K562 (cell line): ENCODE results near the gene AGL. TPM values are rescaled to one million over a fixed set of nuclear protein-coding genes. Genes with fewer than 3 reads are reported as not detected.

ENCODE experiments used
- ATAC-seq: fragments of 200-7000 bp; cut with Tn5 transposase; 3 replicates; pipeline ENCODE4 v1.9.1; 2020; ENCODE audit warnings: moderate library complexity
- BruUV-seq: library from RNA; stranded (reverse); fragments of 400-500 nt; replicated peaks from 2 replicates; lab custom pipeline; 2021; lab: Mats Ljungman, UMichigan
- CTCF ChIA-PET: fragments of 300-600 bp; formaldehyde crosslinking; extraction: SDS; loops from one replicate; lab custom pipeline; 2021; ENCODE audit warnings: low intra/inter-chr PET ratio; lab: Yijun Ruan, JAX
- POLR2A ChIA-PET: fragments of 300-600, 350-650 bp; sonication (Branson Sonifier 250); formaldehyde crosslinking; extraction: SDS; loops from one replicate; lab custom pipeline; 2021; ENCODE audit warnings: antibody characterized with exemption, inconsistent platforms; lab: Yijun Ruan, JAX
- DNase-seq, 4 experiments: peaks; one replicate each; pipeline versions ENCODE4 v3.0.0 to v3.0.0-alpha.2; 2011 to 2018; ENCODE audit warnings: low spot score in 3 of 4, mixed read lengths in 3 of 4; ENCODE audit errors: extremely low read depth in 1 of 4
- FAIRE-seq: peaks from 2 replicates; lab custom pipeline; 2011; peaks lifted over from hg19 to GRCh38; lab: Jason Lieb, UNC
- H2AFZ ChIP-seq: 2 replicates; pipeline ENCODE4 v1.6.0; 2011; ENCODE audit warnings: low read depth, low read length, control low read depth, inconsistent platforms
- H3K27ac ChIP-seq: fragments of 200-600 bp; 3 replicates; pipeline ENCODE4 v1.8.0; 2011; ENCODE audit warnings: low read depth, mild to moderate bottlenecking, control low read depth, inconsistent platforms, low read length, moderate library complexity, mixed read lengths; ENCODE audit errors: extremely low read depth
- H3K27me3 ChIP-seq, 2 experiments: fragments of 300-600 bp in 1 of 2; 2 replicates in 1 of 2; 3 replicates in 1 of 2; pipeline versions ENCODE4 v1.6.0 to v1.8.0; 2011; ENCODE audit warnings: inconsistent platforms in 2 of 2, low read length in 2 of 2, mild to moderate bottlenecking in 1 of 2, mixed read lengths in 1 of 2, moderate library complexity in 1 of 2; ENCODE audit not compliant: control insufficient read depth in 2 of 2, insufficient read depth in 2 of 2
- H3K36me3 ChIP-seq: fragments of 300-600 bp; 3 replicates; pipeline ENCODE4 v1.8.0; 2011; ENCODE audit warnings: mild to moderate bottlenecking, low read length, inconsistent platforms; ENCODE audit not compliant: control insufficient read depth, insufficient read depth
- H3K4me1 ChIP-seq, 2 experiments: fragments of 200-600 bp in 1 of 2; replicated peaks in 1 of 2; 2 replicates in 1 of 2; 3 replicates in 1 of 2; pipeline versions ENCODE4 v1.5.1 to v1.8.0; 2011; ENCODE audit warnings: inconsistent platforms in 2 of 2, low read length in 2 of 2, mild to moderate bottlenecking in 1 of 2, mixed read lengths in 1 of 2, moderate library complexity in 1 of 2; ENCODE audit not compliant: control insufficient read depth in 2 of 2, insufficient read depth in 2 of 2
- H3K4me2 ChIP-seq: 2 replicates; pipeline ENCODE4 v1.6.1; 2011; ENCODE audit warnings: low read length, control low read depth, inconsistent platforms, mixed read lengths; ENCODE audit not compliant: insufficient read depth
- H3K4me3 ChIP-seq: fragments of 200-600 bp; sonication (generic), shearing (Covaris generic); 2 replicates; pipeline ENCODE4 v1.5.1; 2016; ENCODE audit warnings: control low read depth, inconsistent platforms
- H3K79me2 ChIP-seq: fragments of 200-600 bp; 3 replicates; pipeline ENCODE4 v1.8.0; 2011; ENCODE audit warnings: low read length, inconsistent platforms; ENCODE audit not compliant: control insufficient read depth, insufficient read depth
- H3K9ac ChIP-seq, 2 experiments: 2 replicates each; pipeline versions ENCODE4 v1.6.0 to v1.6.1; 2011; ENCODE audit warnings: low read depth in 2 of 2, low read length in 2 of 2, control low read depth in 1 of 2, inconsistent platforms in 1 of 2, mild to moderate bottlenecking in 1 of 2, mixed read lengths in 1 of 2; ENCODE audit not compliant: insufficient read depth in 1 of 2
- H3K9me1 ChIP-seq: one replicate; pipeline ENCODE4 v1.6.0; 2011; ENCODE audit warnings: inconsistent platforms, mild to moderate bottlenecking, low read length, moderate library complexity; ENCODE audit not compliant: control insufficient read depth, insufficient read depth
- H3K9me3 ChIP-seq: replicated peaks from 2 replicates; pipeline ENCODE4 v1.5.1; 2011; ENCODE audit warnings: low read depth, low read length, inconsistent platforms; ENCODE audit not compliant: control insufficient read depth, insufficient read depth
- H4K20me1 ChIP-seq: replicated peaks from 2 replicates; pipeline ENCODE4 v1.6.1; 2011; ENCODE audit warnings: low read length, inconsistent platforms, mixed read lengths; ENCODE audit not compliant: control insufficient read depth, insufficient read depth
- BCL6 ChIP-seq: fragments of 250-450 bp; sonication (Bioruptor Pico); IDR thresholded peaks from 2 replicates; pipeline ENCODE4 v1.4.0; 2020
- C11orf30 ChIP-seq: fragments of 450-650 bp; IDR thresholded peaks from 2 replicates; pipeline ENCODE4 v1.6.1; 2016; ENCODE audit warnings: low read depth, mild to moderate bottlenecking
- CHAMP1 ChIP-seq: fragments of 450-650 bp; IDR thresholded peaks from 2 replicates; pipeline ENCODE4 v1.6.1; 2016; ENCODE audit warnings: mild to moderate bottlenecking
- IRF9 ChIP-seq: fragments of 450-650 bp; IDR thresholded peaks from 2 replicates; pipeline ENCODE4 v1.6.1; 2016; ENCODE audit warnings: missing biosample characterization, missing genetic modification characterization
- MEIS2 ChIP-seq: fragments of 450-650 bp; IDR thresholded peaks from 2 replicates; pipeline ENCODE4 v1.6.1; 2014; ENCODE audit warnings: mild to moderate bottlenecking; ENCODE audit not compliant: partially characterized antibody
- NRF1 ChIP-seq, 2 experiments: fragments of 450-650 bp; IDR thresholded peaks in 1 of 2; conservative IDR thresholded peaks in 1 of 2; 2 replicates each; pipeline ENCODE4 v1.6.1; 2014; ENCODE audit warnings: mild to moderate bottlenecking in 2 of 2
- SETDB1 ChIP-seq: IDR thresholded peaks from one replicate; pipeline ENCODE4 v1.6.1; 2012; ENCODE audit warnings: low read length, control low read depth, inconsistent platforms
- SLC30A9 ChIP-seq: fragments of 250-450 bp; sonication (Bioruptor Pico); IDR thresholded peaks from 2 replicates; pipeline ENCODE4 v1.8.0; 2022; ENCODE audit warnings: mild to moderate bottlenecking, moderate library complexity
- ZBTB49 ChIP-seq: sonication (generic); formaldehyde crosslinking; IDR thresholded peaks from 2 replicates; pipeline ENCODE4 v1.8.0; 2022; ENCODE audit warnings: missing genetic modification reagents, mild to moderate bottlenecking, borderline replicate concordance
- ZNF175 ChIP-seq: fragments of 200-800 bp; sonication (Bioruptor generic); IDR thresholded peaks from 2 replicates; pipeline ENCODE4 v1.6.1; 2016; ENCODE audit warnings: low read depth, mild to moderate bottlenecking, missing genetic modification characterization, missing compliant biosample characterization
- WGBS: fragments of 100-300 bp; shearing (Covaris generic); methylation state at CpG from one replicate; pipeline ENCODE4 v1.1.6; 2016; ENCODE audit warnings: low coverage, mixed read lengths; ENCODE audit not compliant: insufficient coverage; ENCODE audit errors: missing lambda C conversion rate; 5-methylcytosine and 5-hydroxymethylcytosine counted together
- in situ Hi-C: fragments of 300-500 bp; cut with MboI; formaldehyde crosslinking; loops from 4 replicates; pipeline ENCODE4 v1.15.0; 2018; ENCODE audit warnings: inconsistent platforms, mixed read lengths
- intact Hi-C: fragments of 100-400 bp; cut with micrococcal nuclease; formaldehyde crosslinking; loops from 2 replicates; pipeline ENCODE4 v1.14.2; 2022
- polyA plus RNA-seq, 8 experiments: library from polyadenylated mRNA; depleted of rRNA in 4 of 8; stranded (reverse) in 5 of 8; unstranded in 3 of 8; fragments of >200 nt; fragmentation: Nextera tagmentation in 2 of 8; fragmentation: Illumina TruSeq in 1 of 8; extraction: Ambion mirVana in 2 of 8; extraction: Trizol in 1 of 8; gene quantifications; 2 replicates each; pipeline versions ENCODE4 v1.2.1 to v1.2.3, GENCODE V29; 2011 to 2014; ENCODE audit warnings: inconsistent platforms in 1 of 8, missing spikeins in 1 of 8
- total RNA-seq, 7 experiments: library from RNA; depleted of rRNA in 6 of 7; stranded (reverse); fragments of >200 nt in 6 of 7; fragmentation: Illumina TruSeq in 2 of 7; extraction: Trizol in 2 of 7; gene quantifications; 2 replicates each; pipeline versions ENCODE4 v1.2.1 to v1.2.3, GENCODE V29; 2011 to 2021; ENCODE audit warnings: low replicate concordance in 1 of 7
- TF ChIP-seq, protein P1 (sequence below): fragments of 250-450 bp; sonication (Bioruptor Pico); IDR thresholded peaks from 2 replicates; pipeline ENCODE4 v1.4.0; 2020; ENCODE audit warnings: mild to moderate bottlenecking, moderate library complexity, borderline replicate concordance

AGL gene
- total and polyA plus RNA-seq, 9 of the 15 experiments (the other 6 are each of a cell fraction or from before 2014, with no cell fraction given), result 6.3 to 20.4 (median 12.4) TPM

- Histone ChIP-seq H3K4me2 (peak overlapping the region; percentile 58; the same call in 1 of the 2 replicates), H4K20me1 (no peaks in the 10 kb centered on the region), H3K4me1 (peaks cover 0 to 21% of the 10 kb centered on the region in 2 experiments; a peak in 4 of 5 replicates), H3K9ac (0 out of 4 replicates have a peak overlapping the region, but pooled peaks of 1 of the 2 experiments have one; percentile 24), H2AFZ (peak overlapping the region; percentile 72), H3K27ac (peak overlapping the region; percentile 71), H3K9me3 (no peaks in the 10 kb centered on the region; the same call in 1 of the 2 replicates), H3K36me3 (no peaks in the 10 kb centered on the region), H3K4me3 (no peak overlapping the region), H3K9me1 (no peaks in the 10 kb centered on the region), H3K79me2 (no peaks in the 10 kb centered on the region), H3K27me3 (no peaks in the 10 kb centered on the region)
- ATAC-seq (peak; percentile 50), DNase-seq (peak in 1 of 4 experiments; percentile 17), FAIRE-seq (no peak)
- in situ Hi-C loops, result no loop called here
- WGBS, result 9% methylated on average over 1 of the region's 1 CpG
- ChIA-PET CTCF (no interaction called here), POLR2A (interaction anchor here (0.7 to 1.5 kb wide), 3 partner anchors 13 to 1074 kb away, joined by 3 to 6 read pairs (median 5); no protein-coding TSS in a partner anchor)
- BruUV-seq, result no TSS peak
- intact Hi-C loops, result no loop called here
- TF ChIP-seq IRF9 (tag), result no peak
- no peak for TF ChIP-seq SLC30A9 (CRISPR knock-in tag)
- no peak for TF ChIP-seq ZNF175
- TF ChIP-seq NRF1 (conservative IDR thresholded peaks at IDR 0.05 in 1 of 2, IDR thresholded peaks at IDR 0.05 in 1 of 2), result no peak
- TF ChIP-seq SETDB1, result no peak
- TF ChIP-seq BCL6 (CRISPR knock-in tag), result no peak
- TF ChIP-seq, protein P1, sequence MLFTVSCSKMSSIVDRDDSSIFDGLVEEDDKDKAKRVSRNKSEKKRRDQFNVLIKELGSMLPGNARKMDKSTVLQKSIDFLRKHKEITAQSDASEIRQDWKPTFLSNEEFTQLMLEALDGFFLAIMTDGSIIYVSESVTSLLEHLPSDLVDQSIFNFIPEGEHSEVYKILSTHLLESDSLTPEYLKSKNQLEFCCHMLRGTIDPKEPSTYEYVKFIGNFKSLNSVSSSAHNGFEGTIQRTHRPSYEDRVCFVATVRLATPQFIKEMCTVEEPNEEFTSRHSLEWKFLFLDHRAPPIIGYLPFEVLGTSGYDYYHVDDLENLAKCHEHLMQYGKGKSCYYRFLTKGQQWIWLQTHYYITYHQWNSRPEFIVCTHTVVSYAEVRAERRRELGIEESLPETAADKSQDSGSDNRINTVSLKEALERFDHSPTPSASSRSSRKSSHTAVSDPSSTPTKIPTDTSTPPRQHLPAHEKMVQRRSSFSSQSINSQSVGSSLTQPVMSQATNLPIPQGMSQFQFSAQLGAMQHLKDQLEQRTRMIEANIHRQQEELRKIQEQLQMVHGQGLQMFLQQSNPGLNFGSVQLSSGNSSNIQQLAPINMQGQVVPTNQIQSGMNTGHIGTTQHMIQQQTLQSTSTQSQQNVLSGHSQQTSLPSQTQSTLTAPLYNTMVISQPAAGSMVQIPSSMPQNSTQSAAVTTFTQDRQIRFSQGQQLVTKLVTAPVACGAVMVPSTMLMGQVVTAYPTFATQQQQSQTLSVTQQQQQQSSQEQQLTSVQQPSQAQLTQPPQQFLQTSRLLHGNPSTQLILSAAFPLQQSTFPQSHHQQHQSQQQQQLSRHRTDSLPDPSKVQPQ (CRISPR knock-in tag), result no peak
- no peak for TF ChIP-seq ZBTB49 (CRISPR knock-in tag)
- no peak for TF ChIP-seq C11orf30
- peak; percentile 21; the same call in 1 of the 2 replicates for TF ChIP-seq CHAMP1
- no peak for TF ChIP-seq MEIS2
These were observed 92.6 kb downstream of the AGL start for GRCh38 chr1:99942723-99943122.
